K562 (cell line): Measurements from ENCODE around the gene OGN. TPM values are rescaled to one million over a fixed set of nuclear protein-coding genes. Genes with fewer than 3 reads are reported as not detected.

Source experiments
- CBX2 ChIP-seq: fragments of 200-600 bp; sonication (generic); IDR thresholded peaks from one replicate; pipeline ENCODE4 v1.6.1; 2012; ENCODE audit warnings: mild to moderate bottlenecking, low read length, inconsistent platforms; ENCODE audit not compliant: insufficient read depth, poor library complexity, severe bottlenecking
- EGR1 ChIP-seq: fragments of 450-650 bp; conservative IDR thresholded peaks from 2 replicates; pipeline ENCODE4 v1.6.1; 2017; ENCODE audit warnings: mild to moderate bottlenecking
- ETS1 ChIP-seq: conservative IDR thresholded peaks from 2 replicates; pipeline ENCODE4 v1.6.1; 2011; ENCODE audit warnings: low read depth, mild to moderate bottlenecking, low read length; ENCODE audit not compliant: control insufficient read depth
- FOXM1 ChIP-seq, 2 experiments: fragments of 450-650 bp in 1 of 2; sonication (generic) in 1 of 2; formaldehyde crosslinking in 1 of 2; IDR thresholded peaks; 2 replicates each; pipeline versions ENCODE4 v1.6.1 to v1.9.0; 2017 to 2022; ENCODE audit warnings: low read depth in 2 of 2, mild to moderate bottlenecking in 2 of 2, missing genetic modification reagents in 1 of 2, moderate library complexity in 1 of 2
- HES1 ChIP-seq: fragments of 450-650 bp; IDR thresholded peaks from 2 replicates; pipeline ENCODE4 v1.6.1; 2016; ENCODE audit warnings: low read depth, mild to moderate bottlenecking, moderate library complexity
- KAT8 ChIP-seq: fragments of 450-650 bp; IDR thresholded peaks from 2 replicates; pipeline ENCODE4 v1.6.1; 2016; ENCODE audit warnings: low read depth, mild to moderate bottlenecking
- MBD1 ChIP-seq: fragments of 250-450 bp; sonication (Bioruptor Pico); IDR thresholded peaks from 2 replicates; pipeline ENCODE4 v1.8.0; 2022; ENCODE audit warnings: inconsistent platforms
- RERE ChIP-seq: sonication (generic); formaldehyde crosslinking; IDR thresholded peaks from 2 replicates; pipeline ENCODE4 v1.8.0; 2023; ENCODE audit warnings: missing genetic modification reagents, mild to moderate bottlenecking, borderline replicate concordance
- SIN3A ChIP-seq, 2 experiments: fragments of 150-350 bp in 1 of 2; IDR thresholded peaks; 2 replicates each; pipeline ENCODE4 v1.6.1; 2011 to 2016; ENCODE audit warnings: borderline replicate concordance in 2 of 2, low read depth in 2 of 2, low read length in 2 of 2, mild to moderate bottlenecking in 2 of 2, moderate library complexity in 2 of 2; ENCODE audit not compliant: control insufficient read depth in 1 of 2
- SIRT6 ChIP-seq: IDR thresholded peaks from one replicate; pipeline ENCODE4 v1.6.1; 2012; ENCODE audit warnings: low read depth, mild to moderate bottlenecking, control low read depth, inconsistent platforms, low read length, moderate library complexity
- SMAD1 ChIP-seq: fragments of 150-350 bp; IDR thresholded peaks from 2 replicates; pipeline ENCODE4 v1.6.1; 2014; ENCODE audit warnings: low read length, low read depth; ENCODE audit not compliant: partially characterized antibody
- ZFPM2 ChIP-seq: fragments of 250-450 bp; sonication (Bioruptor Pico); IDR thresholded peaks from 2 replicates; pipeline ENCODE4 v1.5.1; 2022; ENCODE audit warnings: mild to moderate bottlenecking
- ZNF175 ChIP-seq: fragments of 200-800 bp; sonication (Bioruptor generic); IDR thresholded peaks from 2 replicates; pipeline ENCODE4 v1.6.1; 2016; ENCODE audit warnings: low read depth, mild to moderate bottlenecking, missing genetic modification characterization, missing compliant biosample characterization
- polyA plus RNA-seq, 8 experiments: library from polyadenylated mRNA; depleted of rRNA in 4 of 8; stranded (reverse) in 5 of 8; unstranded in 3 of 8; fragments of >200 nt; fragmentation: Nextera tagmentation in 2 of 8; fragmentation: Illumina TruSeq in 1 of 8; extraction: Ambion mirVana in 2 of 8; extraction: Trizol in 1 of 8; gene quantifications; 2 replicates each; pipeline versions ENCODE4 v1.2.1 to v1.2.3, GENCODE V29; 2011 to 2014; ENCODE audit warnings: inconsistent platforms in 1 of 8, missing spikeins in 1 of 8
- total RNA-seq, 7 experiments: library from RNA; depleted of rRNA in 6 of 7; stranded (reverse); fragments of >200 nt in 6 of 7; fragmentation: Illumina TruSeq in 2 of 7; extraction: Trizol in 2 of 7; gene quantifications; 2 replicates each; pipeline versions ENCODE4 v1.2.1 to v1.2.3, GENCODE V29; 2011 to 2021; ENCODE audit warnings: low replicate concordance in 1 of 7

OGN gene
- total and polyA plus RNA-seq, 9 of the 15 experiments (the other 6 are each of a cell fraction or from before 2014, with no cell fraction given), result 0.07 to 0.17 TPM; not detected in 7

GRCh38 chr9:92424340-92424739, 20.0 kb upstream of the OGN start, which contains the start of gene OMD (continued):
- TF ChIP-seq HES1 (no peak), ZNF175 (CRISPR knock-in tag) (no peak), ETS1 (no peak), SIN3A (IDR thresholded peaks at IDR 0.05; ENCODE audit: borderline replicate concordance in 2 of 2, control insufficient read depth in 1 of 2, low read depth in 2 of 2, low read length in 2 of 2) (no peak), FOXM1 (IDR thresholded peaks at IDR 0.05; ENCODE audit: low read depth) (no peak), FOXM1 (CRISPR knock-in tag; IDR thresholded peaks at IDR 0.05; ENCODE audit: low read depth) (no peak), MBD1 (CRISPR knock-in tag) (no peak), SIRT6 (no peak), EGR1 (no peak), ZFPM2 (CRISPR knock-in tag) (no peak), CBX2 (no peak), RERE (CRISPR knock-in tag) (no peak), KAT8 (no peak), SMAD1 (no peak)
